ENCODE data around the gene KRTAP5-8.

Gene KRTAP5-8

DNA sequence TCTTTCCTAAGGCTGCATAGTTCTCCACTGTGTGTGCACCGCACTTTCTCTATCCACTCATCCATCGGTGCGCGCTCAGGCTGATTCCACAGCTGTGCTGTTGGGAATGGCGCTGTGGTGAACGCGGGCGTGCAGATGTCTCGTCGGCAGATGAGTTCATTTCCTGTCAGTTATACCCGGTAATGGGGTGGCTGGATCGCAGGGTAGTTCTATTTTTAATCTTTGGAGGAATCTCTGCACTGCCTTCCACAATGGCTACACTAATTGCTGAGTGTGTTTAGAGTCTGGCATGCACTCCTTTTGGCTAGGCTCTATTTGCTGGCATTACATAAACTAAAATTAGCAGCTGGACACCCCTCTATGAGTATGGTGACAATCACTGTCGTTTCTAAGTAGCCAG, 38.7 kb upstream of the KRTAP5-8 start:
- Histone ChIP-seq H3K36me3 (ENCODE audit: insufficient read depth, low read length) (peaks cover 25% of the 10 kb centered on the region), H3K9me3 (ENCODE audit: insufficient read depth, low read depth, low read length) (no peaks in the 10 kb centered on the region), H3K4me3 (ENCODE audit: low read length) (no peak overlapping the region), H3K4me1 (ENCODE audit: insufficient read depth, low read length) (peaks cover 4% of the 10 kb centered on the region; the same call in 1 of the 2 replicates), H3K9ac (ENCODE audit: low read depth, low read length) (no peak overlapping the region), H3K27me3 (ENCODE audit: insufficient read depth, low read length) (no peaks in the 10 kb centered on the region), H3K27ac (ENCODE audit: low read depth, low read length) (no peak overlapping the region)
- 97% methylated on average over 13 of the region's 13 CpGs for WGBS

DNA sequence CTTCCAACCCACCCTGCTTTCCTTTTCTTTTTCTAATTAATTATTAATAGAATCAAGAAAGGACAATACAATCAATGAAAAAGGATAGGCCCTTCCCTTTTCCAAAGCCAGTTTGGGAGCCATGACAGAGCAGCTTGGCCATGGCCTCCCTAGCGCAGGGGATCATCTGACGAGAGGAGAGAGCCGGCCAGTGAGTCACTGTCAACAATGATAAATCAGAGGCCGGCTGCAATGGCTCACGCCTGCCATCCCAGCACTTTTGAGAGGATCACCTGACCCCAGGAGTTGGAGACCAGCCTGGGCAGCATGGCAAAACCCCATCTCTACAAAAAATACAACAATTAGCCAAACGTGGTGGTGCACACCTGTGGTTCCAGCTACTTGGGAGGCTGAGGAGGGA, 38.3 kb upstream of the KRTAP5-8 start:
- Histone ChIP-seq H3K36me3 (ENCODE audit: insufficient read depth, low read length) (peaks cover 25% of the 10 kb centered on the region), H3K9ac (ENCODE audit: low read depth, low read length) (no peak overlapping the region), H3K27me3 (ENCODE audit: insufficient read depth, low read length) (no peaks in the 10 kb centered on the region), H3K9me3 (ENCODE audit: insufficient read depth, low read depth, low read length) (no peaks in the 10 kb centered on the region), H3K27ac (ENCODE audit: low read depth, low read length) (no peak overlapping the region), H3K4me3 (ENCODE audit: low read length) (no peak overlapping the region), H3K4me1 (ENCODE audit: insufficient read depth, low read length) (peaks cover 8% of the 10 kb centered on the region; the same call in 1 of the 2 replicates)
- 93% methylated on average over 6 of the region's 6 CpGs for WGBS

DNA sequence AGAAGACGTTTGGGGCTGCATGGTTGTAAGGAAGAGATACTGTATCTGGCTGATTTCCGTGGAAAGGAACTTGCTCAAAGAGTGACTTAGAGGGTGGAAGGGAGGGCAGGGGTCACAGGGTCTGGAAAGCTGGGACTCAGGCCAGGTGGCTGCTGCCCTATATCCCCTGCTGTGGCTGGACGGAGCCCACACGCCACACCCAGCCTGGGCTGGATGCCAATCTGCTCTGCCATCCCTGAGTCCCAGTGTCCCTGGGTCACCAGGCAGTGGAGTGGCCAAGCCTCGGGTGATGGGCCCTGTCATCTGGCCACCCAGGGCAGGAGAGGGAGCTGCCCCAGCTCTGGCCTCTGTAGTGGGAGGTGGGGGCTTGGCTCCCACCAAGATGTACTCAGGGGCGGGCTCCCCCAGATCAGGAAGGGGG, 37.2 kb upstream of the KRTAP5-8 start:
- 85% methylated on average over 6 of the region's 6 CpGs for WGBS
- no peaks in the 10 kb centered on the region for H3K9me3 ChIP-seq (ENCODE audit: insufficient read depth, low read depth, low read length)

DNA sequence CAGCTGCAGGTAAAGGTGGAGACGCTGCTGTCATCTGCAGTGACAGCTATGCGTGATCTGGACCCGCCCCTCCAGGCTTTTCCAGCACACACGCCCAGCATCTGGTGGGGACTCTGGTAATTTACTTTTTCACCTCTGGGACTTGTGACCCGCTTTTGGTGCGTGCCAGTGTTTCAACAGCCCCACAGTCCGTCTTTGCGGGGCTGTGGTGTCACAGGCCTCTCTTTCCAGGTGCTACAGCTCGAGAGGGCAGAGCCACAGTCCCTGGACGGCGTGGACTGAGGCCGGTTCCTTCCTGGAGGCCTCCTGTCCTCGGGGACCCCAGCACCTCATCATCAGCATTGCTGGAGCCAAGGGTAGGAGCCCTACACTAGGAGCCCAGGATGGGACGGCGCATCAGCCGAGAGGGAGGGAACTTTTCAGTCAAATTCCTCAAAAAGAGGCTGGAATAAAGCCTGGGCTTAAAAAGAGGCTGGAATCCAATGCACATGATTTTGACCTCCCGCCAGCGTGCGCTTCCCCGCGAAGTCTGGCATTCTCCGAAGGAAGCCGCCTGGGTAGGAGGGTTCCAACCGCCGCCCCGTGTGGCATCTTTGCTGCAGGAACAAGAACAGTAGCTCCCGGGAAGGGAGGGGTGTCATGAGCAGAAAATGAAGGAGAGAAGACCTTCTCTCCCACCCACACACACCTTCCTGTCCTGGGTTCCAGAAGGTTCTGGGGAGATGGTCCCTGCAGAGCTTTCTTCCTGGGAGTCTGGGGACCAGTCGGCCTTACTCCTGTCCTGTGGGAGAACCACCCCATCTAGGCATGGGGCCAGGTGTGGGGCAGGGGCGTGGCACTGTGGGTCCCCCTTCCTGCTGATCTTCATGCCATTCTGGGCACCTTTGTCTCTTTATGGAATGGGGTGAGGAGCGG, 36.5 kb upstream of the KRTAP5-8 start:
- H3K9me3 ChIP-seq (ENCODE audit: insufficient read depth, low read depth, low read length), result peaks cover 2% of the 10 kb centered on the region; the same call in 1 of the 2 replicates
- H3K9ac ChIP-seq (ENCODE audit: low read depth, low read length), result no peak overlapping the region
- H3K4me3 ChIP-seq (ENCODE audit: low read length), result no peak overlapping the region
- H3K27me3 ChIP-seq (ENCODE audit: insufficient read depth, low read length), result no peaks in the 10 kb centered on the region
- peaks cover 19% of the 10 kb centered on the region for H3K36me3 ChIP-seq (ENCODE audit: insufficient read depth, low read length)
- whole genome bisulfite sequencing, result 93% methylated on average over 29 of the region's 30 CpGs
- no peak overlapping the region for H3K27ac ChIP-seq (ENCODE audit: low read depth, low read length)
- peaks cover 20% of the 10 kb centered on the region; the same call in 1 of the 2 replicates for H3K4me1 ChIP-seq (ENCODE audit: insufficient read depth, low read length)

More for the DNA sequence above, 37.2 kb upstream of the KRTAP5-8 start:
- H3K27ac ChIP-seq (ENCODE audit: low read depth, low read length), result no peak overlapping the region
- peaks cover 17% of the 10 kb centered on the region; the same call in 1 of the 2 replicates for H3K4me1 ChIP-seq (ENCODE audit: insufficient read depth, low read length)
- peaks cover 20% of the 10 kb centered on the region for H3K36me3 ChIP-seq (ENCODE audit: insufficient read depth, low read length)
- no peaks in the 10 kb centered on the region for H3K27me3 ChIP-seq (ENCODE audit: insufficient read depth, low read length)
- no peak overlapping the region for H3K4me3 ChIP-seq (ENCODE audit: low read length)
- H3K9ac ChIP-seq (ENCODE audit: low read depth, low read length), result no peak overlapping the region

DNA sequence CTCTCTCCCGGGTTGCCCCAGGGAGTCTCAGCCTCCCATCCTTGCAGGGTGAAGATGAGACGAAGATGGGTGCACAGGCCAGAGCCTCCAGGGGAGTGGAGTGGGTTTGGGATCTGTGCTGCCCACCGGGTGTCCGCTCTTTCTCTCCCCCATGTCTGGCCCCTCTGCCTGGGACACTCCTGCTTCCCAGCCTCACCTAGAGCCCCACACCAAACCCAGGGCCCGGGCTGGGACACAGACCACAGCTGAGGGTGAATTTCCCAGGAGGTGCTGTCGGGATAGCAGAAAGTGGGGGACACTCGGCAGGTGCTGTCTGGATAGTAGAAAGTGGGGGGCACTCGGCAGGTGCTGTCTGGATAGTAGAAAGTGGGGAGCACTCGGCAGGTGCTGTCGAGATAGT, 35.8 kb upstream of the KRTAP5-8 start:
- 96% methylated on average over 10 of the region's 10 CpGs for WGBS
- peaks cover 20% of the 10 kb centered on the region; the same call in 1 of the 2 replicates for H3K4me1 ChIP-seq (ENCODE audit: insufficient read depth, low read length)
- H3K27me3 ChIP-seq (ENCODE audit: insufficient read depth, low read length), result no peaks in the 10 kb centered on the region
- no peak overlapping the region for H3K4me3 ChIP-seq (ENCODE audit: low read length)
- peaks cover 19% of the 10 kb centered on the region for H3K36me3 ChIP-seq (ENCODE audit: insufficient read depth, low read length)
- peaks cover 8% of the 10 kb centered on the region; the same call in 1 of the 2 replicates for H3K9me3 ChIP-seq (ENCODE audit: insufficient read depth, low read depth, low read length)
- no peak overlapping the region for H3K9ac ChIP-seq (ENCODE audit: low read depth, low read length)
- no peak overlapping the region for H3K27ac ChIP-seq (ENCODE audit: low read depth, low read length)

DNA sequence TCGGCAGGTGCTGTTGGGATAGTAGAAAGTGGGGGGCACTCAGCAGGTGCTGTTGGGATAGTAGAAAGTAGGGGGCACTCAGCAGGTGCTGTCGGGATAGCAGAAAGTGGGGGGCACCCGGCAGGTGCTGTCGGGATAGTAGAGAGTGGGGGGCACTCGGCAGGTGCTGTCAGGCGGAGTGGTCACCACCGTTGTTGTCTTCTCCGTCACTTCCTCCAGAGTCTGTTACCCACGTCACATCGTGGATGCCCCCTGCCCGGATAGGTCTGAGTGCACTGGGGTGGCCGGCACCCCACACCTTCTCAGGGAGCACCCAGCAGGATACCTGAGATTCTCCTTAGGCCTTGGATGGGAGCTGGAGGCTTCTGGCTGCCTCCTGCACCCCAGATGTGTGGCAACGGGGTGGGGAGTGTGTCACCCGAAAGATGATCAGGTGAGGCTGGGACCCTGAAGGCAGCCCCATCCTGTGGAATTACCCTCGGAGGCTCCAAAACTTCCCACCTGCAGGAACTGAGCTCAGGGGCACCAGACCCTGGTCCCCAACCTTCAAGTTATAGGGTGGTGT, 34.9 kb upstream of the KRTAP5-8 start:
- Histone ChIP-seq H3K4me1 (ENCODE audit: insufficient read depth, low read length) (peaks cover 20% of the 10 kb centered on the region; the same call in 1 of the 2 replicates), H3K27ac (ENCODE audit: low read depth, low read length) (no peak overlapping the region)
- WGBS, result 94% methylated on average over 15 of the region's 15 CpGs

DNA sequence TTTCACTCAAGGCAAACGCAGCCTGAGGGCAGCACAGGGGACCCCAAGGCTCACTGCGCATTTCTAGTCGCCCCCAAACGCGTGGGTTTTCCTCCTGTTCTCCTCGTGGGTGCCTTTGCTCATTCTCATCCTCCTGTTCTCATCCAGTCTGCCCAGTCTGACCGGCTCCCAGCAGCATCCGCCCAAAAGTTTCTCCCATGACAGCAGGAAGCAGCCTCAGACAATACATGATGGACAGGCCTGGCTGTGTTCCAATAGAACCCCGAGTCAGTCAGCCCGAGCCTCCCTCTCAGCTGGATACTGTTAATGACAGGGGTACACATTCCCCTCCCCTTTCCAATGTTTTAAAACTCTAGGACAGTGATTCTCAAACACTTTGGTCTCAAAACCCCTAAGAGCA, 33.3 kb upstream of the KRTAP5-8 start:
- H3K9ac ChIP-seq (ENCODE audit: low read depth, low read length), result no peak overlapping the region
- H3K27ac ChIP-seq (ENCODE audit: low read depth, low read length), result no peak overlapping the region
- no peak overlapping the region for H3K4me3 ChIP-seq (ENCODE audit: low read length)
- H3K27me3 ChIP-seq (ENCODE audit: insufficient read depth, low read length), result no peaks in the 10 kb centered on the region
- WGBS, result 51% methylated on average over 10 of the region's 10 CpGs
- H3K4me1 ChIP-seq (ENCODE audit: insufficient read depth, low read length), result peaks cover 20% of the 10 kb centered on the region; the same call in 1 of the 2 replicates
- H3K36me3 ChIP-seq (ENCODE audit: insufficient read depth, low read length), result no peaks in the 10 kb centered on the region; the same call in 1 of the 2 replicates
- H3K9me3 ChIP-seq (ENCODE audit: insufficient read depth, low read depth, low read length), result peaks cover 25% of the 10 kb centered on the region

More for the DNA sequence above, 34.9 kb upstream of the KRTAP5-8 start:
- Histone ChIP-seq H3K27me3 (ENCODE audit: insufficient read depth, low read length) (no peaks in the 10 kb centered on the region), H3K36me3 (ENCODE audit: insufficient read depth, low read length) (peaks cover 13% of the 10 kb centered on the region), H3K4me3 (ENCODE audit: low read length) (no peak overlapping the region), H3K9me3 (ENCODE audit: insufficient read depth, low read depth, low read length) (peaks cover 10% of the 10 kb centered on the region), H3K9ac (ENCODE audit: low read depth, low read length) (no peak overlapping the region)

DNA sequence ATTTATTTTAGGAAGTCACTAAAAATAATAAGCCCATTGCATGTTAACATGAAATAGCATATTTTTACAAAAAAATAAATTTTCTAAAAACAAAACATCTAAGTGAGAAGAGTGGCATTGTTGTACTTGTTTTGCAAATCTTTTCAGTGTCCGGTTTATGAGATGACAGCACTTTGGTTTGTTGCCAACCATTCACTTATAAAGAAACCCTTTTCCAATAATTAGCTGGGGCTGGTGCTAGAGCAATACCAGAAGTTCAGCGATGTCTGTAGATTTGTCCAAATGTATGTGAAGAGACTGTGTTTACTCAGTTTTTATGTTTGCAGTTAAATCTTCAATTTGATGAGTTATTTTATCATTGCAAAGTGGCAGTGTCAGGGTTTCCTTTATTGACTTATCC, 32.8 kb upstream of the KRTAP5-8 start:
- Histone ChIP-seq H3K4me3 (ENCODE audit: low read length) (no peak overlapping the region), H3K4me1 (ENCODE audit: insufficient read depth, low read length) (peaks cover 20% of the 10 kb centered on the region; the same call in 1 of the 2 replicates), H3K36me3 (ENCODE audit: insufficient read depth, low read length) (no peaks in the 10 kb centered on the region), H3K27me3 (ENCODE audit: insufficient read depth, low read length) (no peaks in the 10 kb centered on the region), H3K9me3 (ENCODE audit: insufficient read depth, low read depth, low read length) (peaks cover 29% of the 10 kb centered on the region), H3K27ac (ENCODE audit: low read depth, low read length) (no peak overlapping the region), H3K9ac (ENCODE audit: low read depth, low read length) (no peak overlapping the region)
- 85% methylated on average over 1 of the region's 2 CpGs for WGBS

DNA sequence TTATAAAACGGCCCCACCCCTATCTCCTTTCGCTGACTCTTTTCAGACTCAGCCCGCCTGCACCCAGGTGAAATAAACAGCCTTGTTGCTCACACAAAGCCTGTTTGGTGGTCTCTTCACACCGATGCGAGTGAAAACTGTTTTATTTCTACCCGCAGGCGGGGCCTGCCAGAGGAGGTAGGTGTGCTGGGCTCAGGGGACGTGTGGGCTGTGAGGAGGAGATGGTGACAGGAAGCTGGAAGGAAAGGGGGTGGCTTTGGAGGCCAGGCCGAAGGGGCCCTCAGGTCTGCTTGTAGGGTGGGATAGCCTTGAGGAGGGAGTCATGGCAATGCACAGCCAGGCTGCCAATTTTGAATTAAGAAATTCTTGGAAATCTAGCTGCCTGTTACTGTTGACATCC, 32.0 kb upstream of the KRTAP5-8 start:
- Histone ChIP-seq H3K9ac (ENCODE audit: low read depth, low read length) (no peak overlapping the region), H3K27ac (ENCODE audit: low read depth, low read length) (peak overlapping the region; percentile 29; the same call in 1 of the 2 replicates), H3K27me3 (ENCODE audit: insufficient read depth, low read length) (no peaks in the 10 kb centered on the region), H3K4me3 (ENCODE audit: low read length) (no peak overlapping the region), H3K9me3 (ENCODE audit: insufficient read depth, low read depth, low read length) (peaks cover 37% of the 10 kb centered on the region), H3K4me1 (ENCODE audit: insufficient read depth, low read length) (peaks cover 20% of the 10 kb centered on the region; the same call in 1 of the 2 replicates), H3K36me3 (ENCODE audit: insufficient read depth, low read length) (no peaks in the 10 kb centered on the region)
- WGBS, result 43% methylated on average over 9 of the region's 9 CpGs

DNA sequence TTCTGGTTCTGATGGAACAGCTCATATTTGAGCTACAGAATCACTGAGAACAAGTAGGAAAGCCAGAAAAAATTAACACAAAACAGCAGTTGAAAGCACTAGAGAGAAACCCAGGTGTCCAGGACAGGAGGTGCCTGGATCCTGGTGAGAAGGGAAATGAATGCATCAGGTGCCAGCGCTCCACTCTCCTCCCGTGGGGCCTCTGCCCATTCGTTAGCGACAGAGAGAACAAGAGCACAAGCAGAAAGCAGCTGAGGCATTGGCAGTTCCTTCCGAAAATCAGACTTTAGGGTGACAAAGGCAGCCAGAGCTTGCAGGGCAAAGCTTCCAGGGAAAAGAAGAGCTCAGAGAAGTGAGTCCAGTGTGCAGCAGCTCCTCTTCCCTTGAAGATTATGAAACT, 30.7 kb upstream of the KRTAP5-8 start:
- no peak overlapping the region for H3K9ac ChIP-seq (ENCODE audit: low read depth, low read length)

More for the DNA sequence above, 30.7 kb upstream of the KRTAP5-8 start:
- H3K36me3 ChIP-seq (ENCODE audit: insufficient read depth, low read length), result no peaks in the 10 kb centered on the region
- no peaks in the 10 kb centered on the region for H3K27me3 ChIP-seq (ENCODE audit: insufficient read depth, low read length)
- H3K27ac ChIP-seq (ENCODE audit: low read depth, low read length), result no peak overlapping the region
- WGBS, result 92% methylated on average over 5 of the region's 5 CpGs
- H3K4me3 ChIP-seq (ENCODE audit: low read length), result no peak overlapping the region
- peaks cover 20% of the 10 kb centered on the region; the same call in 1 of the 2 replicates for H3K4me1 ChIP-seq (ENCODE audit: insufficient read depth, low read length)
- H3K9me3 ChIP-seq (ENCODE audit: insufficient read depth, low read depth, low read length), result peaks cover 39% of the 10 kb centered on the region
